T follicular helper cell (primary cell): ENCODE measurements around the gene ME2.
A peak's percentile ranks its signal among the peaks of the same experiment; 100 is the strongest.
"Not testable (repeated sequence)": the region's sequence is repeated elsewhere in the genome, so short reads cannot be mapped to it uniquely, and the experiment has no call there.

ENCODE experiments used
- DNase-seq: peaks from one replicate; pipeline ENCODE4 v3.0.0-alpha.2; 2020; ENCODE audit warnings: low read depth

Gene ME2

DNA sequence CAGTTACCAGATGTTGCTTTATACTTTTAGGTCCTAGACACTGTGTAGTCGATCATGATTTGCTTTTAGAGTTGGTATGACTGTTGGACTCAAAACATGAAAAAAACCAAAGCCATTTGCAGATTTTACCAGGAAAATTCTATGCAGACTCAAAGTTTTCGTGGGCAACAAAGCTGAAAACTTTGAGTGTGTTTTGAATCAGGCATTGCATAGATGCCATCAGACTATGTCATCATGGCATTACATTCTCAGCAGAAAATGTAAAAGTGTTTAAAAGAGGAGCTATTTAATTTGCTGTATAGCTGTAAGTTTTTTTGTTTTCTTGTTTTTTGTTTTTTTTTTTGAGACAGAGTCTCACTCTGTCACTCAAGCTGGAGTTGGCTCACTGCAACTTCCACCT lies 45.5 kb downstream of the ME2 start:
- DNase-seq, result no peak

DNA sequence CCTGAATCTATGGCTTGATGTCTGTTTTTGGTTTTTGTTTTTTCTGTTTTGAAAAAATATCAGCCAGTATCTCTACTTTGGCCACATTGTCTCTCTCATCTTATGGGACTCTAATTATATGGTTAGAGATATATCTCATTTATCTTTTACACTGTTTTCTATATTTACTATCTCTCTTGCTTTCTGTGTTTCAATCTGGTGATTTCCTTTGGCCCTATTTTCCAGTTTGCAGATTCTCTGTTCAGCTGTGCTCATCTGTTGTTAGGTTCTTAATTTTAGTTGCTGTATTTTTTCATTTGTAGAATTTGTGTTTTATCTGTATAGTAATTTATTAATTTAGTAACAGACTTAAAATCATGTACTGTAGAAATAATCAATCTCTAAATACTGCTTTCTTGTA lies 47.6 kb downstream of the ME2 start:
- no peak for DNase-seq

DNA sequence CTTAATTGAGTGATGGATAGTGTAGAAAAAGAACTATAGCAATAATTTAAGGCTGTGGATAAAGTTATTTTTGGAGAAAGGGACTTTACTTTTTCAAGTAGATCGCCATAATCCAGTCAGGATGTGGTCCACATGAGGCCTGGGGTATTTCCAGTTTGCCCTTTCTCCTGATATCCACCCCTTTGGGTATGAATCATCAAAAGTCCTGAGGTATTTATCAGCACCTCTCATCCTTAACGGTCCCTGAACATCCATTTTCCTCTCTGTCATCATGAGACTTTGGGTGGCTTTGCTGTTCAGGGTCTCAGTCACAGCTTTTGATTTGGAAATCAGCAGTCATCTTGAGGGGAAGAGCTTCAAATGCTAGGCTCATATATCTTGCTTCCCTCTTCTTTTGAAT lies 49.6 kb downstream of the ME2 start:
- DNase-seq, result no peak

DNA sequence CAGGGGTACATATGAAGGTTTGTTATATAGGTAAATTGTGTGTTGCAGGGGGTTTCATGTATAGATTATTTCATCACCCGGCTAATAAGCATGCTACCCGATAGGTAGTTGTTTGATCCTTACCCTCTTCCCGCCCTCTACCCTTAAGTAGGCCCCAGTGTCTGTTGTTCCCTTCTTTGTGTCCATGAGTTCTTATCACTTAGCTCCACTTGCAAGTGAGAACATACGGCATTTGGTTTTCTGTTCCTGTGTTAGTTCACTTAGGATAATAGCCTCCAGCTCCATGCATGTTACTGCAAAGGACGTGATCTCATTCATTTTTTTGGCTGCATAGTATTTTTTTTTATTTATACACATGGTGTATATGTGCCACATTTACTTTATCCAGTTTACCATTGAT lies 54.8 kb downstream of the ME2 start:
- DNase-seq, result no peak

DNA sequence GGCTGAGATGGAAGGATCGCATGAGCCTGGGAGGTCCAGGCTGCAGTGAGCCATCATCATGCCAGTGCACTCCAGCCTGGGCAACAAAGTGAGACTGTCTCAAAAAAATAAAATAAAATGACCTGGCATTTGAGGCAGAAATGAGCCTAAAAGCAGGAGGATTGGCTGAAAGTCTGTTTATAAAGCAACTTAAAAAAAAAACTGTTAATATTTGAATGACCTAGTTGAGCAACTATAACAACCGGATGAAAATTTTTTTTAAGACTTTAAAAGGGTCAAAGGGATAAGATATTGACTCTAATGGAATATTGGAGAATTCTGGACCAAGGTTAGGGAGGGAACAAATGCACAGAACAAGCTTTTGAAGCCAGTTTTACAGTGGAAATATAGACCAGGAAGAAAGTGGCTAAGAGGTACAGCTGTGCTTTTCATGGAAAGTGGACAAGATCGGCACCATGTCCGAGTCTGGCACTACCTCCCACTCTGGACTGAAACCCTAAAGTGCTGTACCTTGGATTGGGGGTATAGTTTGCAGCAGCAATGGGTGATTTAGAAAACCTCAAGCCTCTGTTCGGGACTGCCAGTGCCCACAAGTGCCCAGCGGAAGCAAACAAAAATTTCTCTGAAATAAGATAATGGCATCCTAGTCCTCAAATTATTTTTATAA lies 55.8 kb downstream of the ME2 start:
- no peak for DNase-seq

DNA sequence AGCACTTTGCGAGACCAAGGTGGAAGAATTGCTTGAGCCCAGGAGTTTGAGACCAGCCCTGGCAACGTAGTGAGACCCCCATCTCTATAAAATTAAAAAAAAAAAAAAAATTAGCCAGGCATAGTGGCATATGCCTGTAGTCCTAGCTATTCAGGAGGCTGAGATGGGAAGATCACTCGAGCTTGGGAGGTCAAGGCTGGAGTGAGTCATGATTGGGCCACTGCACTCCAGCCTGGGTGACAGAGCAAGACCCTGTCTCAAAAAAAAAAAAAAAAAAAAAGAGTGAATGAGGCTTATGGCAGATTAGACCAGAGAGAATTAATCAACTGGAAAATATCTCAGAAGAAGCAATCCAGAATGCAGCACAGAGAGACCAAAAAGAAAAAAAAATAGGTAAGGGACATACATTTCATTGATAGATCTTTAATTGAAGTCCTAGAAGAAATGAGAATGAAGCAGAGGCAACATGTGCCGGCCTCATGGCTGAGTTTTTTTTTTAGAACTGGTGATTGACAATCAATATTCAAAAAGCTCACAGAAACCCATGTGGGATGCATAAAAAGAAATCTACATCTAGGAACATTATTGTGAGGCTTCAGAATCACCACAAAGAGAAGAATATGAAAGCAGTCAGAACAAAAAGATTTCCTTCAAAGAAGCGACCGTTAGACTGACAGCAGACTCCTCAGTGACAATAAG lies 56.7 kb downstream of the ME2 start:
- no peak for DNase-seq

DNA sequence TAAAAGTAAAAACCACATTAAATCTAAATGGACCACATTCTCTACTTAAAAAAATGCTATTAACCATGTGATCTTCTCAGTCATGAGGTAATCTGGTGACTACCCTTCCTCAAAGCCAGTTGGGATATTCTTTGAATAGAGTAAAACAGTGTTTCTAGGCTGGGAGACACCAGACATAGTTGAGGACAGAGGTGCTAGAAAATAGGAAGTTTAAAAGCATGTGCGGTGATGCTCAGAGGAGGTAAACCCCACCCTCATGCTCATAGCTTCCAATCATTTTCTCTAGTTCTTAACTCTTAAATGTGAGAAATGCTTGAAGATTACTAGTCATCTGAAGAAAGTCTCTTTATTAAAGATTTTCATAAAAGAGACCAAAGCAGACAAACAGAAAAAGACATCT lies 58.3 kb downstream of the ME2 start:
- no peak for DNase-seq

DNA sequence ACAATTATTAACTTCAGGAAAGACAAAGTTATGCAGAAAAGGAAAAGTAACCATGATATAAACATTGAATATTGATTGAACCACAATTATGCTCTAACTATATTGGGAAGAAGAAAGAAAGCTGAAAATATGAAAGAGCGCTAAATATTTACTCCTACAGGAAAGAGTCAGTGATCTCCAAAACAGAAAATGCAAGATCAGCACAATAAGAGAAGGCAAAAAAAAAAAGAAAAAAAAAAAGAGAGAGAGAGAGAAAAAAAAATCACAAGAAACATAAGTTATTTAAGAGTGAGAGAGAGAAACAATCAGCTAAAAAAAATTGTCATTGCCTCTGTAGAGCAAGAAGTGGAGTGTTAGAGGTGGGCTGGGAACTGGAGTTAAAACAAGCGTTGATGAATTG lies 60.0 kb downstream of the ME2 start:
- DNase-seq, result no peak

DNA sequence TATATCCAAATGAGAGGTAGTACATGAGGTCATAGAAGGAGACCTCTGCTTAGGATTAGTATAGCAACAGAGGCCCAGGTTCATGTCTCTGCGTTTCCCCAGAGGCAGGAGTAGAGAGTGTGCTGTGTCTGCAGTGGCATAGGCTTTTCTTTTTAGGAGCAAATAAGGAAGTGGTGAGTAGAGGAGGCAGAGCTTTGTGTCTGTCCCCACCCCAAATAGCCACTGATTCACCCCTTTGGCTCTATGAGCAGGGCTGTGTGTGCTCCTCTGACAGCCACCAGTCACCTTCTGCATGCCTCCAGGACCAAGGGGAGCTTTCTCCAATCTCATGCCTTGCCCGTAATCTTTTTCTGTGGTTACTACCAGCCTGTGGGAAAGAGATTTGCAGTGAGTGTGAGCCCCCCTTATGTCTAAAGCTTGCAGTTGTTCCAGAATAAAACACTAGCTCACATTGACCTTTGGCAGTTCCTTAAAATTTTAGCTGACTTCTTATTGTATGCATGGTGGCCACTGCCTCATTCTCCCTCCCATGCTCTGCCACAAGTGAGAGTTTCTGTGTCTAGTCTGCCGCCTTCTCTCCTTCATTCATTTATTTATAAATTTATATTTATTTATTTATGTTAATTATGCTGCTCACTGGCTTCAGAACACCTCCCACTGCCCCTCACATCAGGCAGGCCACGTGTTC lies 65.5 kb downstream of the ME2 start:
- no peak for DNase-seq

DNA sequence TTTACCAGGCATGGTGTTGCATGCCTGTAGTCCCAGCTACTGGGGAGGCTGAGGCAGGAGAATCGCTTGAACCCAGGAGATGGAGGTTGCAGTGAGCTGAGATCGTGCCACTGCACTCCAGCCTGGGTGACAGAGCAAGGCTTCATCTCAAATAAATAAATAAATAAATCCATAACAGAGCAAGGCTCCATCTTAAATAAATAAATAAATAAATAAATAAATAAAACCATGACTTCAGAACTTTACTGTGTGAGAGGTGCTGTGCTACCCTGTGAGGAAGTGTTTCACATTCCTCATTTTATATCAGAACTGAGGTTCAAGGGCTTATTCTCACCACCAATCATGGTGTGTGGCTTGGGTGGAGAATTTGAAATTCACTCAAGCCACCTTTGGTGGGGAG lies 67.0 kb downstream of the ME2 start:
- DNase-seq, result not testable (repeated sequence)

DNA sequence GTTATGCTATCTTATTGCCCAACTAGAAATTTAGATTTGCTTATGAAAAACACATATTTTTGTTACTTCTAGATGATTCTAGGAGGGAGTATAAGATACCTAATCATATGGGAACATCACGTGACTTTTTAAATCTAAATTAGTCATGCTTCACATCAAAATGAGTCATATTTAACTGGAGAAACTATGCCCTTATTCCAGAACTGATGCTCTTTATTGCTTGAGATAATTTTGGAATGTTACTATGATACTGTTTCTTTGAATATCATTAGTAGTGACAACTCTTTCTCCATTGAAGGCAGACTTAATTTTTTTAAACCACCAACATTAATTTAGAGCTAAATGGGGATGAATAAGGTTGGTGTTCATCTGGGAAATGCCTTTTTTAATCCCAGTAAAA lies 69.0 kb downstream of the ME2 start:
- no peak for DNase-seq

DNA sequence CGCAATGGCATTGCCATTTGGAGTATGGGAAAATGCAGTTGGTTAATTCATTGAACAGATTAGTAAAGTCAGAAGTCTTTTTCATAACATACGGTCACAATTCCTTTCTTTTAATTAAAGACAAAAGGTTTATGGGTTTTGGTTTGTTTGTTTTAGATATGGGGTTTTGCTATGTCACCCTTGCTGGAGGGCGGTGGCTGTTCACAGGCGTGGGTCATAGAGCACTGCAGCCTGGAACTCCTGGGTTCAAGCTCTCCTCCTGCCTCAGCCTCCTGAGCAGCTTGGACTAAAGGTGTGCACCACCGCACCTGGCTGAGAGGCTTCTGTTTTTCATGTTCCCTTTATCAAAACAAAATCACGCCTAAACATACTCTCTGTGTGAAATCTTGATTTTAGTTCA lies 70.3 kb downstream of the ME2 start:
- DNase-seq, result no peak

DNA sequence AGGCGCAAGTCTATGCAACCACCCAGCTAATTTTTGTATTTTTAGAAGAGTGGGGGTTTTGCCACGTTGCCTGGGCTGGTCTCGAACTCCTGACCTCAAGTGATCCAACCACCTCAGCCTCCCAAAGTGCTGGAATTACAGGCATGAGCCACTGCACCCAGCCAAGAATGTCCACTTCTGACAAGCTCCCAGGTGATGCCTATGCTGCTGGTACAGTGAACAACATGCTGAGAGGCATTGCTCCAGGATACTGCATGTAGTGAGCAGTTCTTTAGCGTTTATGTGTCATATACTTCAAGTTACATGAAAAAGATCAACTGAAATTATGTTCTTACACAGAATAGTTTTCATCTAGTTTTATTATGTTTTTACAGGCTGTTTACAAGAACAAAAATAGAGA lies 71.7 kb downstream of the ME2 start:
- DNase-seq, result no peak

DNA sequence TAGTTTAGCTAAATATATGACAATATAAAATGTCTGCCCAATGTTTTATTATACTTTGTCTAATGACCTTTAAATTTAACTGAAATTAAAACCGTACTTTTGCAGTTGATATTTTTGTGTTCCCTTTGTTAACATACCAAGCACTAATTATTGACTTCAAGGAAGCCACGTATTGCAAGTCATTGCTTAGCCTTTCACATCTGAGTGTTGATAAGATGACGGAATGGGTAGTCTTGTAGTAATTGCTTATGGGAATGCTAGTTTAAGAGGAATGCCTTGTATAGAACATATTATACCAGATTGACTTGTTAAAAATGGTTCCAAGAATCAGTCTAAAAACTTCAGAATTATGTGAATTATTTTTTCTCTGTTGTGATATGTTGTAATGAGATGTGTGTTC lies 74.9 kb downstream of the ME2 start:
- DNase-seq, result no peak

DNA sequence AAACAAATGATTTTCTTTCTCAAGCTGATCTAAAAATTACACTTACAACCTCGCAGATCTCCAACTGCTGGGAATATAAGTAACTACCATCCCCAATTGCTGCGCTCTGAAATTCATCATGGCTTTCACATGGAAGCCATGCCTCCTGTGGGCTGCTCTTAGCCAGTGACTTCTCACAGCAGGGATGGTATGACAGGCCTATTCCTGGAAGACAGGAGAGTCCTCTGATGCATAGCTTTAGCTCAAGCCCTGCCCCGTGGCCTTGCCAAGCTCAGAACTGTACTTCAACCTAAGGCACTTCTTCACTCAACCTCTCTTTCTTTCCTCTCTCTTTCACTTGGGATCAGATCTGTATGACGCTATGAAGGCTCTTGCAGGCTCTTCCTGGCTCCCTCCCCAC lies 76.3 kb downstream of the ME2 start:
- DNase-seq, result no peak

DNA sequence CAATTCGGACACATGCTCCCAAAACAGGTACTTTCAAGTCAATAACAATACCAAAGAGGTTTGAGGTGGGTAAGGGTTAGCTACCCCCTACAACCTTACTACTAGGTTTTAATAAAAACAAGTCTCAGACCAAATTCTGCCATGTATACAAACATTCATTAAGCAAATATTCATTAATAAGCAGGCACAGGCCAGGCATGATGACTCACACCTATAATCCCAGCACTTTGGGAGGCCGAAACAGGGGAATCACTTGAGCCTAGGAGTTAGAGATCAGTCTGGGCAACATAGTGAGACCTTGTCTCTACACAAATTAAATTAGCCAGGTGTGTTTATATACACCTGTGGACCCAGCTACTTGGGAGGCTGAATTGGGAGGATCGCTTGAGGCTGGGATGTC lies 77.2 kb downstream of the ME2 start:
- no peak for DNase-seq

DNA sequence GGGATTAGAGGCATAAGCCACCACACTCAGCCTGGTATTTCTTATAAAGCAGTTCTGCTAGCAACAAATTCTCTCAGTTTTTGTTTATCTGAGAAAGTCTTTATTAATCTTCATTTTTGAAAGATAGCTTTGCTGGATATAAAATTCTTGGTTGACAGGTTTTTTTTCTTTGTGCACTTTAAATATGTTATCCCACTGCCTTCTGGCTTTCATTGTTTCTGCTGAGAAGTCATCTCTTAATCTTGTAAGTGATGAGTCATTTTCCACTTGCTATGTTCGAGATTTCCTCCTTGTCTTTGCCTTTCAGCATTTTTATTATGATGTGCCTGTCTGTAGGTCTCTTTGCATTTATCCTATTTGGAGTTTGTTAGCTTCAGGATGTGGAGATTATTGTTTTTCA lies 83.1 kb downstream of the ME2 start:
- DNase-seq, result no peak

DNA sequence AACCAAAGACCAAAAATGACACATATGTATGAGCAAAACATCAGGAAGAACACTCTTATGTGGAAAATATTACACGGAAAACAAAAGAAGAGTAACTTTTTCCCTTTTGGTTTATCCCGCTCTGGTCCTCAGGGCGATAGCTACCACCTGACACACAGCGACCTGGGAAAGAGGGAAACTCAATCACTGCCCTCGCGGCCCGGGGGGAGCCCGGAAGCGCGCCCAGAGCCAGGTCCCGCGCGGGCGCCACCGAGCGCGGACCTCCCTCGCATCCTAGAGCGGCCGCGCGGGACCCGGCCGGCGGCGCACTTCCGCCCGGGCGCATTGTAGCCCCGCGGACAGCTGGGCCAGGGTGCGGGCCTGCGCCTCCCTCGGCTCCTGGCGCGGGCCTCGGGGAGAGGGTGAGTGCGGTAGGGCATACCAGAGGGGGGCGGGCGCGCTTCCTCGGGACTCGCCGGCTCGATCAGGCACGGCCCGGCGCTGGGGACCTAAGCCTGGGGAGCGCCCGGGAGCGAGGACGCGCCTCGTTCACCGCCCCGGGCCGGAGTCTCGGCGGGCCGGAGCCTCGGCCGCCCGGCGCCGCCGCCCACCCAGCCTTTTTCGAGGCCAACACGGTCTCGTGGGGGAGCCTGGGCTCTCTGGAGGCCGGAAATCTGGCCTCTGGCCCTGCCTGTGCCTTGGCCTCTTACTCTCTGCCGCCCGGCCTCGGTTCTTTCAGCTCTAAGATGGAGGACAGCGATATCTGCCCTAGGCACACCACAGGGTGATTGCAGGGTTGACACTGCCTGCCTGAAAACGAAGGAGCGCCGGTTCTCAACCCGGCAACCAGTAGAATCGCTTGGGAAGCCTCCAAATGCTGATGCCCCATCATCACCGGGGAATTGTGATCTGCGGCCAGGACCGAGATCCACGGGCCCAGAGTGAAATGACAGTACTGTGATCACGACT lies 89.1 kb downstream of the ME2 start, which contains the start of gene ELAC1:
ELAC1 (plus strand) TSS at position 327 of the 948 bp plus-strand sequence. CDS start 6,365 bp downstream, outside the sequence.
- peak; percentile 29 for DNase-seq

DNA sequence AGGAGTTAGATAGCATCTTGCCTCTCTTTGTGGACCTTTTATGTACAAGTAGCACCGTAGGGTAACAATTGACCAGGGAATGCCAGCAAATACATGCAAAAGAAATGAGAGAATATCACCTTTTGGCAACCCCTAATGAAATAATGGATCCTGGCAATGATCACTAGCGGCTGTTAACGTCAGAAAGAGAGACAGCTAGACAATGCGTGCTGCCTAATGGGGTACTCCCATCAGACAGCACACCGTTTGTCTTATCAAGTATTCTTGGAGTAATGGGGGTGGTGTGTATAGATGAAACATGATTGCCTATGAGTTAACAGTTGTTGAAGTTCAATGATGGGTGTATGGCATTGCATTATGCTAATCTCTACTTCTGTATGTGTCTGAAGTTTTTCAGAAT lies 90.5 kb downstream of the ME2 start:
- DNase-seq, result no peak

DNA sequence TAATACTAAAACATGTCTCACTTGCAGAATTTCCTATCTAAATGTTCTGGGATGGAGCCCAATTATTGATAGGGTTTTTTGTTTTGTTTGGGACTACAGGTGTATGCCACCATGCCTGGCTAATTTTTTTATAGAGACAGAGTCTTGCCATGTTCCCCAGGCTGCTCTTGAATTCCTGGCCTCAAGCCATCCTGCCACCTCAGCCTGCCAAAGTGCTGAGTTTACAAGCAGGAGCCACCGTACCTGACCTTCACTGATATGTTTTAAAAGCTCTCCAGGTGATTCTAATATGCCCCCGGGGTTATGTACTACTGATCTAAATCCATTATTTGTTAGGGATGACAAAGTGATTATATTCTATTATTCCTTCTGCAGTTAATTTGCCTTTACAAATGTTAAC lies 91.1 kb downstream of the ME2 start:
- DNase-seq, result no peak

DNA sequence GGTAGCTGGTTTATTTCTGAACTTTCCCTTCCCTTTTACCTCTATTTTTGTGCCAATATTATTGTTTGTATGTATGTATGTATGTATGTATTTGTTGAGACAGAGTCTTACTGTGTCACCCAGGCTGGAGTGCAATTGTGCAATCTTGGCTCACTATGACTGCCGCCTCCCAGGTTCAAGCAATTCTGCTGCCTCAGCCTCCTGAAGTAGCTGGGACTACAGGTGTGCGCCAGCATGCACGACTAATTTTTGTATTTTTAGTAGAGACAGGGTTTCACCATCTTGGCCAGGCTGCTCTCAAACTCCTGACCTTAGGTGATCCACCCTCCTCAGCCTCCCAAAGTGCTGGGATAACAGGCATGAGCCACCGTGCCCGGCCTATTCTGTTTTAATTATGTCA lies 93.5 kb downstream of the ME2 start:
- not testable (repeated sequence) for DNase-seq
